ENCODE measurements around the gene ULBP2.
"Not testable (repeated sequence)": the region's sequence is repeated elsewhere in the genome, so short reads cannot be mapped to it uniquely, and the experiment has no call there.

ULBP2 gene

DNA sequence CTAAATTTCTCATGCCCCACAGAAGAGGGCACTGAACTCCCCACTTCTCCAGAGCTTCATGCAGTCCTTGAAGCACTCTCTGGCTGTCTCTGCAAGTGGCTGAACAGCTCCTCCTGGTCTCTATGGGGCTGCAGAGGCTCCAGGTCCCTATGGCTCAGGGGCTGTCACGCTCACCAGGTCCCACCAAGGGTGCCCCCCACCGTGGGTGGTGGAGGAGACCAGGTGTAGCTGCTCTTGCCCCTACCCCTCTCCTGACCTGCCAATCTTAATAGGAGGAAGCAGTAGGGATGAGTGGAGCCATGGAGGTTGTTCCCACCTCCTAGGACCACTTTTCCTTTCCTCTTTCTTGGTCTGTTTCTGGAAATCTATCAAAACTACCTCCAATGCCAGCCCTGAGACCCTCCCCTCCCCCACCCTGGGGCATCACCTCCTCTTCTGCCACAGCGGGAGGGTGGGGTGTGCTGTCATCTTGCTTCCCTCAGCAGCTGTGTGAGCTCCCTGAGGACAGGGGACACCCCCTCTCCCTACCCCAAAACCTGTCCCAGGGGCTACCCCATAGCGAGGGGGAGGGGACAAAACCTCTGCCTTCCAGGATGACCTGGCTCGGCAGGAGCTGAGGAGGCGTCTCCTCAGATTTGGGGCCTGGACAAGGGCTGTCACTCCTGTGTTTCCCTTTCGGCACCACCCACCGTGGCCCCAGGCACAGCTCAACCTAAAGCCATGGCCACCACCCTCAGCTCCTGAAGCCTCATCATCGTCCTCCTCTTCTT, 31.9 kb upstream of the ULBP2 start:
- no peak for DNase-seq

DNA sequence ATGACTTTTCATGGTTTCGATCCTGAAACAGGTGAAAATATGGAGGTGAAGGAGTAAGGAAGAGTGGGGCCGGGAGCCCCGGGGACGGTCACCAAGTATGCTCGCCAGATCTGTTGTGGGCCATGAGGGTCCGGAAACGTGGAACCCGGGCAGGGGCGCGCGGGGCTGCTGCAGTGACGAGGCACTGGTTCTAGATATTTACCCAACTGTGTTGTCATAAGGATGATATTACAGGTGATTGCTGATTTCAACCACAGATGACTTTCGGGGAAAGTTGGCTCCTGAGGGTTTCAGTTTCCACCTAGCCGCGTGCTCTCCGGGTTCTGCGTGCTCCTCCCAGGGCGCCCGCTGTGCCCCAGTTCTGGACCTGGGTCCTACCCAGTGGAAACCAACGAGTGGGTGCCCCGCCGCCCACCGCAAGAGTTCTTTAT, 31.1 kb upstream of the ULBP2 start:
- no peak for DNase-seq

GRCh38 chr6:149912680-149913079, 29.1 kb upstream of the ULBP2 start:
- not testable (repeated sequence) for DNase-seq

DNA sequence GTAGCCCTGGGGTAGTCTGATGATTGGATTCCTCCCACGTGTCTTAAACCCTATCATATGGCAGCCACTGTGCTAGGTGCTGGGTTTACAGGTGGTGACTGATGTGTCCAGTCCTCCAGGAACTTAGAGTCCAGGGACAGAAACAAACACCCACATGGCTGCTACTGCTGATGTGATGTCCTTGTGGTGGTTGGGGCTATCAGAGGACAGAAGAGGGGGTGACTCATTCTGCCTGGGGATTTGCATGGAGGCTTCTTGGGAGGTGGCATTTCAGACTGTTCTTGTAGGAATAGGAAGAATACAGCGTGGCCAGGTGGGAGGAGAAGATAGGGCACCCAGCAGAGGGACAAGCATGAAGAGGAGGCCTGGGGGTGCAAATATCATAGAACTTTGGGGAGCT, 28.7 kb upstream of the ULBP2 start:
- no peak for DNase-seq

GRCh38 chr6:149913540-149914240, 28.1 kb upstream of the ULBP2 start:
- no peak for DNase-seq

DNA sequence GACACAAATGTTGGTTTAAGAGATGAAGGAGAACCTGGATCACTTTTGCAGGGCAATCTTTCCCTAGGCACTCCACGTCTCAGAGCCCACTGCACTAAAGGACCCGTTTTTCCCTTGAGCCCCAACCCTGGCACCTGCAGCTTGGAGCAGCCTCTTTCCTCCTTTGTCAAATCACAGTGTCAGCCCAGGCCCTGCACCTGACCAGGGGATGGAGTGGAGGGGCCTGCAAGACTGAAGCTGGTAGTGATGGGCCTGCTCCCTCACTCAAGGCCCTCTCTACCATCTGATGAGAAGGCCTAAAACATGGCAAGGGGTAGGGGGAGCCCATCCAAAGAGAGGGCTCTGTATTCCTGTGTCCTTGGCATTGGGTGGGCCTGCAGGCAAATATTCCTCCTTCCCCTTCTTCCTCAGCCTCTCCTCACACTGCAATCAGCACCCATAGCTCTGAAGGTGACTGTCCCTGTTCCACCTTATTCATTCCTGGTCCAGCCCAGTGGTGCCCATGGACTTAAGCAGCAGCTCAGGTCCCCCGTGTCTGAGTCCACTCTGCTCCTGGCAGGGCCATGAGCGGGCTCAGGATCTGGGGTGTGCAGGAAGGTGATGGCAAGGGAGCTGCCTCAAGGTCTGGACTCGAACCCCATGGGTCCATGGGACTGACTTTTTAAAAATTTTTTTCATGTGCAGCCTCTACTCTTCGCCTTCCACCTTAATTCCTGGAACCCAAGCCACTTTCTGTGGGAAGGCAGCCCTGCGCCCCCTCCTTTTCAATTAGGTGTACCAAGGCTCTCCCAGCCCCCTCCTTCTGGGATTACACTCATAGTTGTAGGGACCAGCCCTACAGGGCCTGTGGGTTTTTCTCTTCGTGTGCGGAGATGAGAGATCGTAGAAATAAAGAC, 25.6 kb upstream of the ULBP2 start:
- DNase-seq: no peak

DNA sequence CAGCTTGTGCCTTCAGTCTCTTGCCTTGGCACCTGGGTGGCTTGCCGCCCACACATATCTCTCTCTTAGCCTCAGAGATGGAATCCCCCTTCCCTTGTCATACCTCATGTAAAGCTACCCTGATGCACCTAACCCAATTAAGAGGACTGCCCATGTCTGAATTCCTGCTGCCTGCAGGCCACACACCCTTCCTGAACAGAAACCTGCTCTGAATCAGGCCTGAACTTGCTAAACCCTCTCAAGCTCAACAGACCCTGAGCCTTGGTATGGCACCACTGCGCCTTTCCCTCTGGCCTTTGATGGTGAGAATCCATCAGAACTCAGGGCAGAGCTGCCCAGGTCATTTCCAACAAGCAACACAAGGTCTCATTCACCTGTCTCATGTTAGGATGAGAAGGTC, 24.1 kb upstream of the ULBP2 start:
- DNase-seq: no peak

- DNase-seq: no peak
Measured at GRCh38 chr6:149918151-149918905, 23.5 kb upstream of the ULBP2 start.

DNA sequence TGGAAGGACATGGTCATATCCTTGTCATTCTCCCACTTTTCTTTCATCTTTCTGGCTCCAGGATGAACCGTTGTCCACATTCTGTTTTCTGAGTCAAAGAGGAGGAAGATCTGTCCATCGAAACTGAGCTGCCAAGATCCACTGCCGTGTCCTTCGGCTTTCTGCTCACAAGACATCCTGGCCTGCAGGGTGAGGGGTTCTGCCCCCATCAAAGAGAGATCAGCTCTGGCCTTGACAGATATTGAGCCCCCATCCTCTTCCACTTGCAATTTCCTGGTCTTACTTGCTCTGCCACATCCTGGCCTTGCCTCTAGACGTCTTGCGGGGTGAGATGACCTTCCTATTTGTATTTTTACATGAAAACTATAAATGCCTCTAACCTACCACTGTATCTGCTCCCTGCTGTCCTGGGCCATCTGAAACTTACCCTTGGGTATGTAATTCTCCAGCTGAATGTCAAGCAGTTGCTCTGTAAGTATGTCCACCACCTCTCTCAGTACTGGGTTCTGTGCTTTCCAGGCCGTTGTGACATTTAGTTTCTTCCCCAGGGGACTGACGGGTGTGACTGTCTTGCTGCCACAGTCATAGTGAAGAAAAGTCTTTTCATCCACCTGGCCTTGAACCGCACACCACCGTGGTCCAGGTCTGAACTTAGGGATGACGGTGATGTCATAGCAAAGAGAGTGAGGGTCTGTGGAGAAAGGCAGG, 22.5 kb upstream of the ULBP2 start:
- DNase-seq: not testable (repeated sequence)

- no peak for DNase-seq
Measured at GRCh38 chr6:149919834-149920225, 22.0 kb upstream of the ULBP2 start.

- DNase-seq: no peak
Measured at GRCh38 chr6:149921361-149921760, 20.5 kb upstream of the ULBP2 start.

- DNase-seq: not testable (repeated sequence)
Measured at GRCh38 chr6:149922091-149922490, 19.7 kb upstream of the ULBP2 start.

DNA sequence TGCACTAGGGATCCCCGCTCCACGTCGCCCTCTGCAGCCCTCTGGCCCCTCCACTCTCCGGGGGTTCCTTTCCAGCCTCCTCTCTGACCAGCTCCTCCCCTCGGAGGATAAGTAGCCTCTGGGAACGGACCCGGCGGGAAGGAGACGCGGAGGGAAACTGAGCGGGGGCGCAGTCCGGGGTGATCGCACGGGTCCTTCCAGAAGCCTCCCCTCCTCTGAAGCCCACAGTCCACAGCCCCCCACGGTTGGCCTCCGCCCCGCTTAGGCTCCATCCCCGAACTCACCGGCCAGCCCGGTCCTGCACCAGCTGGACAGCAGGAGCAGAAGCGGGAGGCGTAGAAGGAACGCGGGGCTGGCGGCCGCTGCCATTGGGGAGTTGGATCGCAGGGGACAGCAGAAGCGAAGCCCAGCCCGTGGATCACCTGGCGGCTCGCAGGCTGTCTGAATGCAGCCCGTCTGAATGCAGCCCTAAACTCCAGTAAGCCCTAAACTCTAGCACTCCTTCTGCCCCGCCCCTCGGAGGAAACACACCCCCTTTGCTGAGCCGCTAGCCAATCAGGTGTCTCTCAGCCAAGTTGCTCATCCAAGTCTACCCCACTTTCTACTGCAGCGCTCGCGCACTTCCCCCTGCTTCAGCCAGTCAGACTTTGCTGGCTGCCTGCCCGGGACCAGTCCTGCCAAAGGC, 19.0 kb upstream of the ULBP2 start, which contains the start of gene RAET1G:
TSS of gene RAET1G (minus strand) at position 480 of the 685 bp plus-strand sequence. CDS start at position 369, 111 bp downstream.
- peak; percentile 86 for DNase-seq

GRCh38 chr6:149923327-149923986, 18.4 kb upstream of the ULBP2 start:
- DNase-seq: no peak

GRCh38 chr6:149924206-149924932, 17.4 kb upstream of the ULBP2 start:
- DNase-seq: no peak

GRCh38 chr6:149924933-149925252, 16.9 kb upstream of the ULBP2 start:
- no peak for DNase-seq

- no peak for DNase-seq
Measured at GRCh38 chr6:149925253-149925973, 16.4 kb upstream of the ULBP2 start.

DNA sequence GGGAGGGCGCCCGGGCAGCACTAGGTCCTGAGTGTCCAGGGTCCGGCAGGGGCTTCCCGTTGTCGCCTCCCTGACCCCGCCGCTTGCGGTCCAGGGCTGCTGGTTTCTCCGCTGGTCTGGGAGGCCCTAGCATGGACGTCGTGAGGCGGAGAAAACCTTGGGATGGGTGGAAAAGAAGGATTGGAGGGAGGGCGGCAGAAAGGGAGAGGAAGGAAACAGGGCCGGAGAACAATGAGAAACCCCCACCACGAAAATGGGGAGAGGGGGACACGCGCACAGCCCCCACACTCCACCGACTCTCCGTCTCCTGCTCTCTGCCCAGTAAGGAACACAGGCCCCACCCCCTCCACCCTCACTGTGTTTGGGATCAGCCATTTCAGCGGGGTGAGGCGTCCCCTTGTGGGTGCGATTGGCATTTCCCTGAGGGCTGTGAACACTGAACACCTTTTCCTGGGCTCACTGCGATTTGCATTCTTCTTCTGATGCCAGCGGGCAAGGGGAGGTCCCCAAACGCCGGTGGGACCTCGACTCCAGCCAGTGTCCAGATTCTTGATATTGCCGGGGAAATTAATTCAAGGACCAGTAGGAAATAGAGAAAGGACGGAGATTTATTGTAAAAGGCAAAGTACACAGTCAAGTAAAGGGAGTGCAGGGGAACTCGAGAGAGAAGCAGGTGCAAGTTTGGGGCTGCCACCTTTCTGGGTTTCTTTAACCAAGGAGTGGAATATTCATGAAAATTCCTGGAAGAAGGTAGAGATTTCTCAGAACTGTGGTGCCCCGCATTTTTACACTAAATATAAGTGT, 15.6 kb upstream of the ULBP2 start:
- DNase-seq: peak; percentile 73
